CD4-positive, alpha-beta T cell treated with Interleukin-17A for 1 hour (primary cell): Measurements from ENCODE around the gene RAB35.
A peak's percentile ranks its signal among the peaks of the same experiment; 100 is the strongest.

Experiments
- DNase-seq: peaks from one replicate; pipeline ENCODE4 v3.0.0-alpha.2; 2020

Gene RAB35

DNA sequence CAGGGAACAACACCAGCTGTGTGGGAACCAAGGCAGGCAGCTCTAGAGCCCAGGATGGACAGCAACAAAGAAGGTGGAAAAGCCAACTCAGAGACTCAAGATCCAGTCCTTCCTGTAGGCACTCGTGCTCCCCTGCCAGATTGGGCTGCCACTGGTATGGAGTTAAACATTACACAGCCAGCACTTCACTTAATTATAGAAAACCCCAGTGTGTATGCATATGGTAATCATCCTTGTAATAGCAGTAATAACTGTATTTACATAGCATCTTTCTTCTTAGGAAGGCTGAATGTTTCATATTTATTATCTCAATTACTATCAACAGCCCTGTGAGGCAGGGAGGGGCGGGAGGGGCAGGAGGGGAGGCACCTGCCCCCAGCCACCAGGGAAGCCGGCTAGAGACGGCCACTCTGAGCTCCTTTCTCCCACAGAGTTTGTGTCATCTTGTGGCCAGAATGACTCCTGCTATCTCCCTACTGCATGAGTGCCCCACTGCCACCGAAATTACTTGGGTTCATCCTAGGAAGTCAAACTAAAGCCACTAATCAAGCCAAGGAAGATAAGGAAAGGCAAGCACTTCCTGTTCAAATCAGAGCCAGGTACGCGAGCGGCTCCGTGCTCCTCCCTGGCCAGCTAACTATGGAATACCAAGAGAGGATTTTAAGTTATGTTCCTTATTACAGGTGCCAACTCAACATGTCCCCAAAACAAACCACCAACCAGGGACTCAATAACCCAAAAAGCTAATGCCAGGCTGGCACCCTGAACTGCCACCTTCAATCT lies 15.7 kb upstream of the RAB35 start:
- no peak for DNase-seq

DNA sequence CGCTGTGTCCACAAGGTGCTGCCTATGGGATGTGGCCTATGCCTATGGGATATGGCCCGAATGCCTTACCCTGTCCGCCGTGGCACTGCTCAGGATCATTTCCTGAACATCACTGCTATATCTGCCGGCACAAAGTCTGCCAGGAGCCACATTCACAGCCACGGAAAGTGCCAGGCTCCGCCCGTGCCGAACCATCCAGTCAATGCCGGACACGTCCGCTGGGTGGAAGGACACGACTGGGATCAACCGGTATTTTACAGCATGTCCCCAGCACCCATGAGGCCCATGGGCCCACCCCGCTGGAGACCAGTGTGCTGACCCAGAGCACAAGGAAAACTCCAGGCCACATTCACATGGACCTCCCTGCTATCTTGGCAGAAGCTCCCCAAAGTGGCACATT lies 14.6 kb upstream of the RAB35 start:
- DNase-seq = no peak

DNA sequence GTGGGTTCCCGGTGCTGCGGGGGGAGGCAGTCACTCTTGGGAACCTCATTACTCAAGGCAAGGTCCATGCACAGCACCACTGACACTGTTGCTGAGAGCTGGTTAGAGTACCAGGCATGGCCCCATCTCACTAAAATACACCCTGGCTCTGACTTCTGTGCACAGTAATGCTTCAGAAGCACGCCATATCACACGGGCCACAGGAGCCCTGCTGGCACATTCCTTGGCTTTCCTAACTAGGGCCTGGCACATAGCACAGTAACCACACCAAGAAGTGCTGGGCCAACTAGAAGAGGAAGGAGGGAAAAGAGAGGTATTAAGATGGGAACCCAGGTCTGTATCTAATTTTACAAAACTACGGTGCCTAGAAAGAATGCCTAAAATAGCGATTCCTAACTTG lies 13.5 kb upstream of the RAB35 start:
- no peak for DNase-seq

DNA sequence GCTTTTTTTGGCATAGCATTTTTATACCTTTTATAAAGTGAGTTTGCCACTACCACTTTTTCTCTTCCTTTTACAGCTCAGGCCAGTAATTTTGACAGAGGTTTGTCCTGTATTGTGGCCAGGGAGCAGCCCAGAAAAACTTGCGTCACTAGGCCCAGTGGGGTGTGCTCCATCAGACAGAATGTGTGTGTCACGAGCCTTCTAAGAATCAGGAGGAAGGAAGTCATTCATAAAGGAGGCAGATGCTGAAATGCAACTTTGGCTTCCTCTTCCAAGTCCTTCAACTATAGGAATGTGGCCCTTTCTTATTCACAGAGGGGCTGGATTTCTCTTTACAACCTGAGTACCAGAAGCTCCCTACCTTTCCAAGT lies 10.1 kb upstream of the RAB35 start:
- no peak for DNase-seq

DNA sequence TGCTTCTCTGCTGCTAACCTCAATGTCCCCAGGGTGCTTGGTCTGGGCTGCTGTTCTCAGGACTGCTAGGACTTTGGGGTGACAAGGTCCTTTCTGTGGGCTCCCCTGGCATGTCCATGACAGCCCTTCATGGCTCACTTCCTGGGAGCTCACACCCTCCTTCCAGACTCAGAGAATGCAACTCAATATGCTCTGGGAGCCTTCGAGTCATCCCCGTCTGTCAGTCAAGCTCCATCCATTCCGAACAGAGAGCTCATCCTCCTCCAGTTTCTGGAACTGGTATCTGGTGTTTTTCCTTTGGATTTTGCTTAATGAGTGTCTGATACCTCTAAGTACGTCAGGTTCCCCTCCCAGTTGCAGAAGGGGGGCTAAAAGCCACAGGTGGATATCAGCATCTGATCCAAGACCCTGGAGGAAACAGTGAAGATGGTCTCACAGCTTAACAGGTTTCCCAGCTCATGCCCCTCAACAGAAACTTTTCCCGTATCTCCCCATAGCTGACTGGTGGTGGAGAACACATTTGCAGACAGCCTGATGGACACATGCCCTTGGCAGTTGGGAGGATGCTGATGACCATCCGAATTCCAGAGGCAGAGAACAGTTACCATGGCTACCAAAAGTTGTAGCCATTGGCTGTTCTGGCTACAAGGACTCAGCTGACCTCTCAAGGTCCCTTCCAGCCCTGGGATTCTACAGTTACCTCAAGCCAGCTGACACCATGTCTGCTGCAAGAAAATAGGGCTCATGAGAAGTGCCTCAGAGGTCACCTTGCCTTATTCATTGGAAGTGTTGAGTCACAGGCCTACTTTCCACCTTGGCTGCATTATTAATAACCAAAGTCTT lies 9.5 kb upstream of the RAB35 start:
- no peak for DNase-seq

DNA sequence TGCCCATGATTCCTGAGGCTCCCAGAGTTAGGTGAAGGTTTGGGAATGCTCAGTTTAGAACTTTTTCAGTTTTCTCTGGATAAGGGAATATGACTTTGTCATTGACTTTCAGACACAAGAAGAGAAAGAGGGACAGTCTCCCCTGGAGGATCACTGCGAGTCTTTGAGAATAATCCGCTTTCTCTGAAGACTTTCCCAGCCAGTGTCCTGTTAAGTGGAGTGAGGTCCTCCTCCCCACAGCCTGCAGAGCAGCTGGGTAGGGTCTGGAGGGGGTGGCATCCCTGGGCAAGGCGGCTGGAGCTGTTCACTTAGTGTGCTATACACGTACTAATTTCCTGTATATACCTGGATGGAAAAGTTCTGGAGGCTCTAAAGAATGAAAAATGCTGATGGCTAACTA lies 8.5 kb upstream of the RAB35 start:
- DNase-seq = no peak

DNA sequence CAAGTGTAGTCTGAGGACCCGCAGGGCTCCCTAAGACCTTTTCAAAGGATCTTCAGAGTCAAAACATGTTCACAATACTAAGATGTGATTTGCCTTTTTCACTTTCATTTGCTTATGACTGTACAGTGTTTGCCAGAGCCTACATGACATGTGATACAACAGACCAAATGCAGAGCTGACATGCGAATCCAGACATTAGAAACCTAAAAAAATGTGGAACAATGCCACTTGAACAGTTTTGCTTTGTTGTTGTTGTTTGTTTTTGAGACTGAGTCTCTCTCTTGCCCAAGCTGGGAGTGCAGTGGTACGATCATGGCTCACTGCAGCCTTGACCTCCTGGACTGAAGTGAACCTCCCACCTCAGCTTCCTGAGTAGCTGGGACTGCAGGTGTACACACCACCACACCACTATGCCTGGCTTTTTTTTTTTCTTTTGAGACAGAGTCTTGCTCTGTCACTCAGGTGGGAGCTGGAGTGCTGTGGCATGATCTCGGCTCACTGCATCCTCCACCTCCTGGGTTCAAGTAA lies 5.3 kb upstream of the RAB35 start:
- peak; percentile 31 for DNase-seq

DNA sequence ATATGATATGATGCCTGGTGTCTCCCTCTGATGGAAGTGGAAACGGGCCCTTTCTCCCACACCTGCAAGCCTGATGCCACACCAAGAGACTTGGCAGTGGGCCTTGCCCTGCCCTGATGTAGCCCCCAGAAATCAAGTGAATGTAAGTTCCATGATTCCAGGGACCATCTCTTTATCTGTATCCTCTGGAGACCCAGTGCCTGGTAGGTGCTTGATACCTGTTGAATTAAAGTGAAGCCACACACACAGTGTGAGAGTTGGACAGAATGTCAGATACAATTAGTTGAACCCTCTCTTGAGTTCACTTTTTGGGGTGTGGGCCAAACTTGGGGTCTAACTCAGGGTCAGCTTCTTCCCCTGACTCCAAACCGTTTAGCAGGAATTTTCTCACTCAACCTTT lies 4.8 kb upstream of the RAB35 start:
- no peak for DNase-seq

DNA sequence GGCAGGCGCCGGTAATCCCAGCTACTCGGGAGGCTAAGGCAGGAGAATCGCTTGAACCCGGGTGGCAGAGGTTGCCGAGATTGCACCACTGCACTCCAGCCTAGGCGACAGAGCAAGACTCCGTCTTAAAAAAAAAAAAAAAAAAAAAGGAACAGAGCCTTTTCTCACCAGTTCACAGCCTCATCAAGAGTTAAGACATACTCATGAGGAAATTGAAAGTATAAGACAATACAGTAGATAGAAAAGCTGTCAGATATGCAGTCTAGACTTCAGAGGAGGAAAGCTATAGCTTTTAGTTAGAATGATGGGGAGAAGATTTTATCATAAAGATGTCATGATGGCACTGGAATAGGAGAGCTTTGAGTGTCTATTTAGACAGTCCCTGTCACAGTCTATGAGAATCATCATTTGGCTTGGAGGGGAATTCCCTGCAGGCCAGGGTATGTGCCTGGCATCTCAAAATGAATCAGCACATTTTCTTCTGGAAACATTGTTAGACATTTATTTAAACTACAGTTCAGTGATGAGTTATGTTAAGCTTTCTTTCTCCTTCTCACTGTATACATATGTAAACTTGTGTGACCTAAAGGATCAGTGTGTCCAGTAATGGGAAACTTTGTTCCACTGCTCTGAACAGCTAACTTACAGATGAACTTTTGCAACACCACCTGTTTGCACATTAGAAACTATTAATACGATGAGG lies 2.9 kb upstream of the RAB35 start:
- peak; percentile 49 for DNase-seq

DNA sequence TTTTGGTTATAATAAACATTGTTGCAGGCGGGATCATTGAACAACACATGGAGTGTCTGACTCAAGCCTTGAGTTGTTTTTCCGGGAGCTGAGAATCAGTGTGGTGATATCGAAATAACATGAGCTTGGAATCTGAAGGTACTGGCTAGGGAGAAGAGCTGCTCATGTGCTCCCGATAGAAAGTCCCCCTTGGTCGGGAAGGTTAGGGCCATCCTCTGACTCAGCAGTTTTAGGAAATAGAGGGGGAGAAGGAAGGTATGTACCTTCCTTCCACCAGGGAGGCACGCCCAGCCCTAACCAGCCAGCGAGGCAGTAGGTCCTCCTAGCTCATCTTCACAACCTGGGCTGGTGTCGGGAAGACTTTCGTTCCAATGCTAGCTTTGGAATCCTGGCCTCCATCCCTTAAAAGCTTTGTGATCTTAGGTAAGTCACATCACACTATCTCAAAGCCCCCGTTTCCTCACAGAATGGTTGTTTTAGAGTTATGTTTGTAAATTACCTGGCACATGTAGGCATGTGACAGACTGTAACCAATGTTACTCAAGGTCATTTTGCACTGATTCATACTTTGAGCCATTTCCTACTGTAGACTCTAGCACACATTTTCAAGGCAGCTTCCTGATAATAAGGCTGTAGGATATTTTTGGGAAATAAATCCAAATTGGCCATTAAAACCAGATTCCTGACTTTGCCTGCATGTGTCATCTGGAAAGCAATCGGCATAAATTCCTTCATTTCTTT lies 1.9 kb upstream of the RAB35 start:
- no peak for DNase-seq

DNA sequence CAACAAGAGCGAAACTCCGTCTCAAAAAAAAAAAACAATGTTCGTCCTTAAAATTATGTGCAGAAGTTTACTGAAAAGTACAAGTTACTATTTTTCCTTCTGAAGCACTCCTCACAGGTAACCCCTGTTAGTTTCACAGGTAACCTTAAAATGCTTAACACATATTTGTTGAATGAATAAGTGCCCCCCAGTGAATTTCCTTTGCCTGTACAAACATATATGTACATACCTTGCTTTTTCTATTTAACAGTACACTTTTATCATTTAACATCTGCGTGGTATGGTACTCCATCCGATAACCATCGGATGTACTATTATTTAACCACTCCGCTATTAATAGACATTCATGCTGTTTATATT lies 1.4 kb upstream of the RAB35 start:
- DNase-seq = no peak

DNA sequence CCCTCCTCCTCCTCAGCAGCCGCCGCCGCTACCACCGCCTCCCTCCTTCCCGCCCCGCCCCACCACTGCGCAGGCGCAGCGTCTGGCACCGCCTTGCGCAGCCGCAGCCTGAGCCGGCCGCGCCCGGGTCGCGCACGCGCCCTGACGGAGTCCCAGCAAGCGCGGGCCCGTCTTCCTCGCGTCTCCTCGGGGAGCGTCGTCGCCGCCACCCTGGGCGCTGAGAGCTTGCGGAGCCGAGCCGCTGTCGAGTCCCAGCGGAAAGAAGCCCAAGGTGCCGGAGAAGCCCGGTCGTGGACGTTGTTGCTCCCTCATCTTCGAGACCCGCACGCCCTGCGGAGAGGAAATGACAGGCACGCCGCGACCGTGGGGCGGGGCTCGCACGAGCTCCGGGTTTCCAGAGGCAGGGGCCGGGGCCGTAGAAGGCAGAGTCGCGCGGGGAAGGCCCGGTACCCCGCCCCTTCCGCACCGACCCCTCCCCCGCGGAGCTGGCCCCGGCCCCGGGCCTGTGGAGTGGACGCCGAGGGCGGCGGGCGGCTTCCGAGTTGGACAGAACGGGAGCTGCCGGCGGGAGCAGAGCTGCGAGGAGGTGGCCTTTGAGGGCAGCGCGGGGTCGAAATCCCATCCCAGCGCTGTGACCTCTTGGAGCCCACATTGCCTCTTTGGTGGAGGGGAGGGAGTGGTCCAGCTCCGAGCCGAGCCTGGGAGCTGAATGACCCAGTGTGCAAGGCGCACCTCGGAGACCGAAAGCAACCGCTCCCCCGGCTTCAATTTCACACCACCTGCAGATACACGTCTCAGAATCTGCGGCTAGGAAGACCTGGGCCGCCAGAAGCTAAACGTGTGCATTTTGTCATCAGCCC lies 469 bp upstream of the RAB35 start:
- peak; percentile 97 for DNase-seq

DNA sequence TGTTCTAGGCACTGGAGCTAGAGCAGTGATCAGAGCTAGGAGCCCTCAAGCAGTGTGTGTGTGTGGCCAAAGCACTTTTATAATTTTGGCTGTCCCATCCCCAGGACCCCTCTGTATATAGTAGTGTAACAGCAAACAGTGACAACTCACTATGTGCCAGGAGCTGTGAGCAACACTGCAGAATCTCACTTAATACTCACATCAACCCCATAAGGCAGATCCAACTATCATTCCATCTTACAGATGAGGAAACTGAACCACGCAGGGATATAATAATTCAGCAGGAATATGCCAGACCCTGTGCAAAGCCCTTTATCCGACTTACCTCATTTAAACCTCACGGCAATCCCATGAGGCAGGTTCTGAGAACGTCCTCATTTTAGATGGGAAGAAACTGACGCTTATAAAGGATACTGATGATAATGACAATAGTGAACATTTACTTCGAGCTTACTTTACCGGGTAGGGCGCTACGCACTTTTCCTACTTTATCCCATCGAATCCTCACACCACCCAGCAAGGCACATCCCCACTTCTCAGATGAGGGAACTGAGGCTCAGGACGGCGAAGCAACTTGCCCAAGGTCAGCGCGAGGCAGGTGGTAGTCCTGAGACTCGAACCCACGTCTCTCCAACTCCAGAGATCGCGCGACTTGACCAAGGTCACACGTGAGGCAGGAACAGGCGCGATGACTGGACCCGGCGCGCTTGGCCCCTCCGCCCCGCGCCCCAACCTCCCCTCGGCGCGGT lies 687 bp downstream of the RAB35 start:
- DNase-seq = peak; percentile 30

DNA sequence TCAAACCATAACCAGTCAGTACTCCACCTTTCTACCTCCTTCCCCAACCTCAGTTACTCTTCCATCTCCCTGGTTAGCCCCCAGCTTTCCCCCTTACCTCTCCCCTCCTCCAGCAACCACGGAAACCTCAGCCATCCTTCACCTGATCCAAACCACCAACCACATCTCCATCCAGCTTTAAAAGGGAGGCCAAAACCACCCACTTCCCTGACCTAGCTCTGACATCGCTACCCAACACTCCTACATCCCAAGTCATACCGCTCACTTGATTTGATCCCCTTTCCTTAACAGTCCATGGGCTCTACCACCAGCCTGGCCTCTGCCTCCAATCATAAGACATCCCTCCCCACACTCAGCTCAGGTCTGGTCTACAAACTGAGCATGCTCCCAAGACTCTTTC lies 1.5 kb downstream of the RAB35 start:
- no peak for DNase-seq

DNA sequence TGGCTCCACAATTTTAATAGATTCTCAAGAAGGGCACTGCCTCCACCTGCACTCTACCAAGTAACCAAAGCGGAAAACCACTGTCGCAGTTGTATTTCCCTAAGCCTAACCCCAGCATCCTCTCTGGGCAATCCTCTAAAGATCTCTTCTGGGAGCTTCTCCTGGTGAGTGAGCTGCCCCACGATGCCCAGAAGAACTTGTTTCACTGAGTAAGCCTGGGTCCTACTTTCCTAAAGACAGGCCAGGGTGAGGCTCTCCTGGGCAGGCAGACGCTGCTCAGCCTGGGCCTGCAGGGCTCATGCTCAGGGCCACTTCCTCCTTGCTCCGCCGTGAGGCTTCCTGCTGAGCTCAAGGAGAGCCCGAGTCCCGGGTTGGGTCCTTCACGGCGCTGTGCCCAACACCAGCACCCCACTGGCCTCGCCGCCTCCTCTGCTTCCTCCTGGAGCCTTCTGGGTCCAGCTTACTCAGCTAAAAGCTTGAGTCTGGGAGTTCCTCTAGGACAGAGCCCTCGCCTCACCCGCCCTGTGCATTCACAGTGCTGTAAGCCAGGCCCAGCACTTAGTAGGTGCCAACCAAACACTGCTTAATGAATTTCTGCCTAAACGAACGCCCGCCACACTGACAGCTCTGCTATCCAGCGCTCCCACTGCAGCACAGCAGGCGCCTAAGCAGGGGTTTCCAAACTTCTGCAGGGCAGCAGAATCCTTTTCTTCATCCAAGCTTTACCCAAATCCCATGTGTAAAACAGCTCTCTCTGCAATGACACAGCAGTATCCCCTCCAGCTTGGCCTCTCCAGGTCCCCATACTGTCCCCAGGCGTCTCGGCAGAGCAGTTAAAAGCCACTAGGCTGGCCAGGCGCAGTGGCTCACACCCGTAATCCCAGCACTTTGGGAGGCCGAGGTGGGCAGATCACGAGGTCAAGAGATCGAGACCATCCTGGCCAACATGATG lies 5.7 kb downstream of the RAB35 start:
- DNase-seq = peak; percentile 64

DNA sequence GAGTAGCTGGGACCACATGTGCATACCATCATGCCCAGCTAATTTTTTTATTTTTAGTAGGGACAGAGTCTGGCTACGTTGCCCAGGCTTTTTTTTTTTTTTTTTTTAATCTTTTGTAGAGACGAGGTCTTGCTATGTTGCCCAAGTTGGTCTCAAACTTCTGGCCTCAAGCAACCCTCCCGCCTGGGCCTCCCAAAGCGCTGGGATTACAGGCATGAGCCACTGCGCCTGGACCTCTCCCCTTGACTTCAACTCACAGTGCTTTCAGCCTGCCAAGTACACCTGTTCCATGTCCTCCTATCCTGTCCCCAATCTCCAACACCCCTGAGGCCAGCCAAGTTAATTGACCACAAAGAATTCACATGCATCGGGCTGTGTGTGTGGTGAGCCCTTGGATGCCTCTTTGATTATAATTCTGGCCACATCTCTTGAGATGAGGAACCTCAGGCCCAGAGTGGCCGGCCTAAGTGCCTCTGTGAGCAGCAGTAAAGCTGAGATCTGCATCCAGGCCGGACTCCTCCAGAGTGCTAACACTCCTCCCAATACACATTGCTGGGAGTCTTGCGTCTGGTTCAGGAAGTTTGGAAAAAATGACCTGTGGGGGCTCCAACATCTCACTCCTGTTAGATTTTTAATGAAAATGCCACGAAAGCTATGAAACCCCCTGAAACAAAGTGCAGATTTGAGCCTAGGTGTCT lies 6.8 kb downstream of the RAB35 start:
- DNase-seq = no peak

DNA sequence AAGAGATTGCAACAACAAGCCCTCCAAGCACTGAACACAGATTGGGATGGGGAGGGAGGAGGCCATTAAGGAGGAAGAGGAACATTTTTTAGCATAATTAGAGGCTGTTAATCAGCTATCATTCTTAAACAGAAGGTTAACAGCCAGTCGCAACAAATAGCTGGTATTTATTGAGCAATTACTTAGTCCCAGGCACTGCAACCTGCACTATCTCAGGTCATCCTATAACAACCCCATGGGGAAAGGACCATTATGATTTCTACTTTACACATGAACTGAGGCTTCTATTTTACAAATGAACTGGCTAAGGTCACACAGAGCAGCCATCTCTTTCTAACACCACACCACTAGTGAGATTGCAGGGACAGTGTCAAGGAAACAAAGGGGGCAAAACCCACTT lies 10.4 kb downstream of the RAB35 start:
- no peak for DNase-seq

DNA sequence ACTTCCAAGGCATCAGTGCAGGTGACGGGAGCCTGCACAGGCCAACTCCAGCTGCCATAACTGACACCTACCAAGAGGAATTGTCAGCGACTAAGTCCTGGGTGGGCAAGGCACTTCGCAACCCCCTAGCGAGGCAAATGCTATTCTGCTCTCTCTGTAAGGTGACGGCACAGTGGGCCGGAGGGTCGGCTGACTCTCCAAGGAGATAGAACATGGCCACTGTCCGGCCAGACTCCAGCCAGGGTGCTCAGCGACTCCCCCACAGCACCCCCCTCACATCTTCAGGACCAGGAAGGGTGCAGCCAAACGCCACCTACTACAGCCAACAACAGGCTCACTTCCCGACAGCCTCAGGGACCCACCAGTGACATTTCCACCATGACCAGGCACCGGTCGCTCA lies 13.2 kb downstream of the RAB35 start:
- DNase-seq = no peak

DNA sequence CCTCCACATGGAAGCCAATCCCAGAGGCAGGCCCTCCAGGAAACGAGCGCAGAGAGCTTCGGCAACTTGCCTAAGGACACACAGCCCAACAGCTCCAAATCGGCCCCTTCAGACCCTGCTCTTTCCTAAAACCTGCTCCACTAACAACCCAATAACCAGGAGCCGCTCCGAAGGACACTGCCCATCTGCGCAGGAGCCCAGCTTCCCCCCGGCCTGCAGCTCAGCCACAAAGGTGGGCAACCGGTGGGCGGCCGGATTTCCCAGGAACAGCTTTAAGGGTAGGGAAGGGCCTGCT lies 13.6 kb downstream of the RAB35 start:
- DNase-seq = no peak
